Endothelial cell of umbilical vein (primary cell): ENCODE data around the gene THSD4.

Experiments
- EZH2 ChIP-seq: IDR thresholded peaks from 2 replicates; pipeline ENCODE4 v1.6.1; 2012; ENCODE audit warnings: borderline replicate concordance, low read depth, mild to moderate bottlenecking, moderate library complexity, low read length, inconsistent platforms; ENCODE audit not compliant: severe bottlenecking
- GATA2 ChIP-seq: IDR thresholded peaks from 2 replicates; pipeline ENCODE4 v1.7.0; 2011; ENCODE audit warnings: low read depth, mild to moderate bottlenecking, moderate library complexity, mixed read lengths, low read length; ENCODE audit not compliant: insufficient read length, insufficient read depth
- POLR2A ChIP-seq: IDR thresholded peaks from 2 replicates; pipeline ENCODE4 v1.6.1; 2012; ENCODE audit warnings: low read depth, mild to moderate bottlenecking, control low read depth, low read length
- POLR2AphosphoS5 ChIP-seq: IDR thresholded peaks from 2 replicates; pipeline ENCODE4 v1.6.1; 2012; ENCODE audit warnings: low read depth, mild to moderate bottlenecking, control low read depth, low read length, moderate library complexity; ENCODE audit not compliant: insufficient read depth
- TF ChIP-seq, protein P1 (sequence below): IDR thresholded peaks from 2 replicates; pipeline ENCODE4 v1.6.1; 2011; ENCODE audit not compliant: insufficient read depth, insufficient read length
- TF ChIP-seq, protein P2 (sequence below), 2 donors: IDR thresholded peaks; 1 replicate in 1 of 2; 2 replicates in 1 of 2; pipeline ENCODE4 v1.5.1; 2011; ENCODE audit warnings: low read length in 2 of 2, mild to moderate bottlenecking in 2 of 2, moderate library complexity in 2 of 2, control low read depth in 1 of 2, inconsistent platforms in 1 of 2, low read depth in 1 of 2; ENCODE audit not compliant: insufficient read depth in 1 of 2; ENCODE audit errors: extremely low read depth in 1 of 2

DNA sequence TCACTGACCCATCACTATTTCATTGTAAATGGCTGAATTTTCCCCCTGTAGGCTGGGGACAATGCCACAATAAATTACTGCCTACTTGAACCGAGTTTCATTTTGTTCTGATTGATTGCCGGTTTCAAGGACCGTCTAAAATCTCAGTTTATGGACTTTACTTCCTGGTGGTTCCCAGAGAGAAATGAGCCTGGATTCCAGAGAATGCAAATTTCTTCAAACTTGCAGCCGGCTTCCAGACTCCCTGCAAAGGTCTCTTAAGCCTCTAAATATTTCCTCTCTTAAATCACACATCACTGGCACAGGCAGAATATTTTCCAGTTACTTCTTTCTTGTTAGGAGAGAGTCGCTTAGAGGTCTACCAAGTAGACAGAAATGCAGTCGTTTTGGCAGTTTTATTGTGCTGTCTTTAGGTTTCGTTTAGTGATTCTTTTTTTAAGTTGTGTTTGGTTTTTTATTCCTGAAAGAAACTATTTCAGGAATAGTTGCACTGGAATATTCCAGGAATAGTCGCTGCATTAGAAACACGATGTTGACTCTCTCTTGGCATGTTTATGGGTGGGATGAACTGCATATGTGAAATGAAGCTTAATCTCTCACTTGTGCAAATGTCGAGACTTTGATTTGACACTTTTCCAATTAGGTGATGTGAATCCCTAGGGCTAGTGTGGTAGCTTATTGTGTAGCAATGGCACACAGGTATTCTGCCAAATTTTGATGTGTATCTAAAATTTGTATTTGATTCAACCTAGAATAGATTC lies 411.0 kb downstream of the THSD4 start:
- TF ChIP-seq, protein P1, sequence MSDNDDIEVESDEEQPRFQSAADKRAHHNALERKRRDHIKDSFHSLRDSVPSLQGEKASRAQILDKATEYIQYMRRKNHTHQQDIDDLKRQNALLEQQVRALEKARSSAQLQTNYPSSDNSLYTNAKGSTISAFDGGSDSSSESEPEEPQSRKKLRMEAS = no peak
- TF ChIP-seq, protein P2, sequence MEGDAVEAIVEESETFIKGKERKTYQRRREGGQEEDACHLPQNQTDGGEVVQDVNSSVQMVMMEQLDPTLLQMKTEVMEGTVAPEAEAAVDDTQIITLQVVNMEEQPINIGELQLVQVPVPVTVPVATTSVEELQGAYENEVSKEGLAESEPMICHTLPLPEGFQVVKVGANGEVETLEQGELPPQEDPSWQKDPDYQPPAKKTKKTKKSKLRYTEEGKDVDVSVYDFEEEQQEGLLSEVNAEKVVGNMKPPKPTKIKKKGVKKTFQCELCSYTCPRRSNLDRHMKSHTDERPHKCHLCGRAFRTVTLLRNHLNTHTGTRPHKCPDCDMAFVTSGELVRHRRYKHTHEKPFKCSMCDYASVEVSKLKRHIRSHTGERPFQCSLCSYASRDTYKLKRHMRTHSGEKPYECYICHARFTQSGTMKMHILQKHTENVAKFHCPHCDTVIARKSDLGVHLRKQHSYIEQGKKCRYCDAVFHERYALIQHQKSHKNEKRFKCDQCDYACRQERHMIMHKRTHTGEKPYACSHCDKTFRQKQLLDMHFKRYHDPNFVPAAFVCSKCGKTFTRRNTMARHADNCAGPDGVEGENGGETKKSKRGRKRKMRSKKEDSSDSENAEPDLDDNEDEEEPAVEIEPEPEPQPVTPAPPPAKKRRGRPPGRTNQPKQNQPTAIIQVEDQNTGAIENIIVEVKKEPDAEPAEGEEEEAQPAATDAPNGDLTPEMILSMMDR (IDR thresholded peaks at IDR 0.05; ENCODE audit: extremely low read depth in 1 of 2, insufficient read depth in 1 of 2, low read depth in 1 of 2, low read length in 2 of 2) = no peak
- TF ChIP-seq POLR2A (no peak), GATA2 (no peak), POLR2AphosphoS5 (no peak), EZH2 (no peak)
